ENCODE results near the gene TRIM65. TPM values are rescaled to one million over a fixed set of nuclear protein-coding genes. Genes with fewer than 3 reads are reported as not detected.

The TRIM65 gene
- total RNA-seq, 1 experiment from 2014 or later, result 29.2 TPM

DNA sequence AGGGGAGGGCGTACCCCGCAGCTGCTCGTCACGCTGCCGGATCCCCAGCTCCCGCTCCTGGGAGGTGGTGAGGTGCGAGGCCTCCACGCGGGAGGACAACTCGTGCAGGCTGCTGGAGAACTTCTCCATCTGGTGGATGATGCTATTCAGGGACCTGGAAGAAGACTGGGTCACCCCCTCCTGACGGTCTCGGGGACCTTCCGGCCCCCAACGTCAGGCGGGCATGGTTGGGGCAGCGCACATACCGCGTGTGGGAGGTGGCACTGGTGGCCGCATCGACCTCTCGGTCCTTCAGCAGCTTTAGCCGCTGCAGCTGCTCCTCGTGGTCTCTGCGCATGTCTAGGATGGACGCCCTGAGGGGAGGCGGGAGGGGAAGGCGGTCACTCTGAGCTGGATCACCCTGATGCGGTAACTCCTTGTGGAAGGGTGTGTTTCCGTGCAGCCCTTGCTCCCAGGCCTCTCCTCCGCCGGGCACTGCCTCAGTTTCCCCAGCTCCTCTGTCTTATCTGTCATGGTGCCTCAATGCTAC is 21.2 kb upstream of the TRIM65 start:
- DNase-seq (ENCODE audit: low spot score), result no peak

DNA sequence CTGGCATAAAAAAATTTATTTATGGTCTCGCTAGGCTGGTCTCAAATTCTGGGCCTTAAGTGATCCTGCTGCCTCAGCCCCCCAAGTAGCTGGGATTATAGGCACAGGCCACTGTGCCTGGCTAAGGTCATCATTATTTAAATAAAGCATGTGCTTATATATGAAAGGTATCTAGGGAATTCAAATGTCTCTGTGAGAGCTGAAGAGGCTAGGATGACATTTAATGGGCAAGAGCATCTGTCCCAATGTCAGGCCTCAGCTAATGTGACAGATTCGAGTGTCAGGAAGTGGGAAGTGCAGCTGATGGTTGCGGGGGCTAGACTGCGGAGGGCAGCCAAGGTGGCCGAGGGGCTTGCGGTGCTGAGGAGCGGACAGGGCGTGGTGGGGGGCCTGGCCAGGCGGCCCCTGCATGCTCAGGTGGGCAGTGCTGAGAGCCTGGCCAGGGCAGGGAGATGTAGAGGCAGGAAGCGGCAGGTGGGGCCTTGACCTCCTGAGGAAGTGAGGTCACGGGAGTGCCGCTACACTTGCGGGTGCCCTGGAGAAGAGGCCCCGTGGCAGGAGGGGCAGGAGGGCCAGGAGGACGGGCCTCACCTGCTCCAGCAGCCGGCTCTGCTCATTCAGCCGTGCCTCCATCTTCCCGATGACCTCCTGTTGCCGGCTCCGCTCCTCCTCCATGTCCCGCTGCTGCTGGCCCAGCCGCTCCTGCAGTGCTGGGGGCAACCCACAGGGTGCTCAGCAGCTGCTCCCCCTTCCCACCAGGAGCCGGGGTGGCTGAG is 20.6 kb upstream of the TRIM65 start:
- DNase-seq (ENCODE audit: low spot score), result no peak

DNA sequence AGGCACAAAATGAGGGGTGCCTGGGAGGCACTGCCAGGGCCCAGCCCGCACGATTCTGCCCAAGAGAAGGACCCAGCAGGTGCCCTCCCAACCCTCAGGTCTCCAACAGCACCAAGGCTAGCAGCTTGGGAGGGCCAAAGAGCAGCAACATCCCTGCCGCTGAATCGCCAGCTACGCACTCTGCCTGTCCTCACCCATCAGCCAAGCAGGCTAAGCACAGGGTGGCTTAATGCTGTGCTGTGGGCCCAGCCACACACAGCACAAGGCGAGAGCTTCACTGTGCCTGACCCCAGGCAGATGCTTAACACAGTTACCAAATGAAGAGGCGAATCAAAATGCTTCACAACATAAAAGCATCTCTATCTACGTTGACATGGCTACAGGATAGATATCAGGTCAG is 18.5 kb upstream of the TRIM65 start:
- no peak for DNase-seq (ENCODE audit: low spot score)

DNA sequence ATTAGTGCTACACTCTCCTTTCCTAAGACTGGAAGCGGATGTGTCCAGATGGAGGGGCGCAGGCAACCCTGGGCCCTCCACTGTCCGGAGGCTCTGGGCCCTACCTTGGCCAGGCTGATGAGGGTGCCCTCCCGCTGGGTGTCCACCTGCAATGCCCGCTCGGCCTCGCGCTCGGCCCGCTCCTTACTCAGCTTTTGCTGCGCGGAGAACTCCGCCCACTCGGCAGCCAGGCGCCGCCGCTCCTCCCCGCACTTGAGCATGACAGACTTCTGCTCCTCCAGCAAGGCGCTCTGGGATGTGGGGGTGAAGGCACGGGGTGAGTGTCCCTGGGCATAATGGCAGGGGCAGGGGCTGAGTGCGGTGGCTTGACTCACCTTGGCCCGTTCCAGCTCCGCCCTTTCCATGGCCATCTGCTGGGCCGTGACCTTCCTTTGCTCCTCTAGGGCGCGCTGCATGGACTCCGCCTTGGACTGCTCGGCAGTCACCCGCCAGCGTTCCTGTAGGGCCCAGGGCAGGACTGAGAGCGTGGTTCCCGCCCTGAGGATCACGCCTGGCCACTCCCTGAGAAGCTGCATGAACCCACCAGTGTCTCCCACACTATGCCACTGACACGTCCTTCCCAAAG is 18.0 kb upstream of the TRIM65 start:
- DNase-seq (ENCODE audit: low spot score), result no peak

DNA sequence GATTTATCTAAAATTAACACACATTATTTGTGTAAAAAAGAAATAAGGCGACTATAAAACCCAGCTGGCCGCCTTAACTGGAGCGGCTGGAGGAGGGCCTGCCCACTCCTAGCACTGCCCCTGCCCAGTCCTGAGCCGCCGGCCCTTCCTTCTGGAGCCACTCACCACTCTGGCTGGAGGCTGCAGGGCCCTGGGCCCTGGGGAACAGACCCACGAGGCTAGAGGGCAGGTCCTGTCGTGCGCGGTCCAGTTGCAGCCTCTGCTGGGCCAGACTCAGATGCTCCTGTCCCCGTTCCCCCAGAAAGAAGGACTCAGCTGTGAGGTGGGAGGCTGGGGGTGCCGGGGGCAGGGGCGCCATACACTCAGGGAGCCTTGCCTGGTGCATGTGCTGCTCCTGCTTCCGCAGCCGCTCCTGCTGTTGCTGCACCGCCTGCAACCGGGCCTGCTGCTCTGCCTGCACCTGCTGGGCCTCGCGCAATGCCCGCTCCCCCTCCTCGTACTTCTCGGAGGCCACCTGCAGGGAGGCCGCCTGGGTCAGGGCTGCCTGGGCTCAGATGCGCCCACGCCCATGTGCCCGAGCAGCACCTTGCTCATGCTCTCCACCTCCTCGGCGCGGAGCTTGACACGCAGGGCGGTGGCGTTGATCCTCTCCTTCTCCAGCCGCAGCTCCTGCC is 16.9 kb upstream of the TRIM65 start:
- no peak for DNase-seq (ENCODE audit: low spot score)

DNA sequence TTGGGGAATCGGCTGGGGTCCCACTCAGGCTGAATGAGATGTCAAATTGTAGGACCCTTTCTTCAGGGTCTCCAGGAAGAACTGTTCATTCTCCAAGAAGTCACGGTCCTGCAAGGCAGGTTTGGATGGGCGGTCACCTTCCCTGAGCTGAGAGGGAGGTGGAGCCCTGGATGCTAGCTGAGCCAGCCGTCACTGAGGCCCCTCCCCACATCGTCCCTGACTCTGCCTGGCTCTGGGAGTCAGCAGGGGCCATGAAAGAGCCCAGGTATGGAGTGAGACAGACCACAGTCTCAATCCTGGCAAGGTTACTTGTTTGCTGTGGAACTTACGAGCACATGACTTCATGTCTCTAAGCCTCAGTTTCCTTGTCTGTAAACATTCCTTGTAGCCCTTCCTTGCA is 13.9 kb upstream of the TRIM65 start:
- DNase-seq (ENCODE audit: low spot score), result no peak

DNA sequence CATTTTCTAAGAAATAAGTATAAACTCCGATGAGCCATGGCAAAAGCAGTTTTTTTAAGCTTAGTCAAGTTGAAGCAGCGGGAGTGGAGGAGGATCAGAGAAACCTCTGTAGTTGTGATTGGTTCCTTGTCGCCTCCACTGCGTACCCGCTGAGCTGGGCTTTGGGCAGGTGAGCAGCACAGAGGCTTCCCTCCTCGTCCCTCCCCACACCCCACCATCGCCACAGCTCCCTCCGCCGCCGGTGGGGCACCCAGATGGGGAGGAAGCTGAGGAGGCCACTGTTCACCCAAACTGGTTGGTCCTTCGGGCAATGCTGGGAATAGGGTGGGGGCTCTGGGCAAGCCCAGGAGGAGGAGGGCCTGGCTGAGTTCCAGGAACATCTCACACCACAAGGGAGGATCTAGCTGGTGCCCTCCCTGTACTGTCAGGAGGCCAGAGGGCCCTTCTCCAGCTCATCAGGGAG is 13.1 kb upstream of the TRIM65 start:
- peak; percentile 41 for DNase-seq (ENCODE audit: low spot score)

DNA sequence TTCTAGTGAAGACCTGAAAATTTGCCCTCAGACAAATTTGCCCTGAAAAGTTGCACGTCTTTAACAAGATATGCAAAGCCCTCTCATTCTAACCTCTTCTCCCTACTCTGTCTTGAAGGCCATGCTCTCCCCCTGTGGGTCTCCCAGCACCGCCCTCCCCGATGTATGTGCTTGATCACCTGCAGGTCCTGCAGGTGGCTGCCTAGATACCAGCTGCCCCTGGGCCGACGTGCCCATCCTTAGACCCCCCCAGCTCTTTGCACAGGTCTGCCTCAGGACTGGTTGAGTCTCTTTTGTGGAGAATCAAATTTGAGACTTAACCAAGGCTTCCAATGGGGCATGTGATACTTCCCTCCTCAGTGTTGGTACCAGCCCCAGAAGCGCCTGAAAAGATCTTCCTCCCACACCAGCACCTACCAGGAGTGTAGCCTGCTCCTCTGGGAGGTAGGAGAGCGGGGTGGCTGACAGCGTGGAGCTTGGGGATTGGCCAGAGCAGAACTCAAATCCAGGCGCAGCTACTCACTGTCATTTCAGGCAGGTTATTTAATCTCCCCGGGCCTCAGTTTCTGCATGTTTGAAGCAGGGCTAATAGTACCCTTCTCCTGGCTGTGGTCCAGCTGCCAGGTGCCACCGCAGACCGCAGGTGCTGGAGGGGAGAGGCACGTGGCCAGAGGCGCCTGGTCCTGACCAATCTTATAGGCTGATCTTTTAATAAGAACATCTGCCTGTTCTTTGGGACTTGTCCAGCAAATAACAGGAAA is 12.5 kb upstream of the TRIM65 start:
- DNase-seq (ENCODE audit: low spot score), result peak; percentile 63

DNA sequence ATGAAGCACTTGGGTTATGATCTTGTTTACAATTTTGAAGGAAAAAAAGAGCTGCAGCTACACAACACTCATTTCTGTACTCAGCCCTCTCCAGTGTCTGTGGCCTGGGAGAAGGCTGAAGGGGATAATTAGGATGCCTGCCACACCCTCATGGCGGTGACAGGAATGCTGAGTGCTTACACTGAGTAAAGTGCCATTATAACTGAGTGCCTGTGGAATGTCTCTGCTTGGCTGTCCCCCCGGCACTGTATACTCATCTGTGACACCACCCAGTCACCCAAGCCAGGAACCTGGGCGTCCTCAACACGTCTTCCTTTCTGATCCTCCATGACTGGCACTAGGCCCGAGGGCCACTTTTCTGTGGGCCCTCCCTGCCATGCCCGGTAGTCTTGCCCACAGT is 11.4 kb upstream of the TRIM65 start:
- no peak for DNase-seq (ENCODE audit: low spot score)

DNA sequence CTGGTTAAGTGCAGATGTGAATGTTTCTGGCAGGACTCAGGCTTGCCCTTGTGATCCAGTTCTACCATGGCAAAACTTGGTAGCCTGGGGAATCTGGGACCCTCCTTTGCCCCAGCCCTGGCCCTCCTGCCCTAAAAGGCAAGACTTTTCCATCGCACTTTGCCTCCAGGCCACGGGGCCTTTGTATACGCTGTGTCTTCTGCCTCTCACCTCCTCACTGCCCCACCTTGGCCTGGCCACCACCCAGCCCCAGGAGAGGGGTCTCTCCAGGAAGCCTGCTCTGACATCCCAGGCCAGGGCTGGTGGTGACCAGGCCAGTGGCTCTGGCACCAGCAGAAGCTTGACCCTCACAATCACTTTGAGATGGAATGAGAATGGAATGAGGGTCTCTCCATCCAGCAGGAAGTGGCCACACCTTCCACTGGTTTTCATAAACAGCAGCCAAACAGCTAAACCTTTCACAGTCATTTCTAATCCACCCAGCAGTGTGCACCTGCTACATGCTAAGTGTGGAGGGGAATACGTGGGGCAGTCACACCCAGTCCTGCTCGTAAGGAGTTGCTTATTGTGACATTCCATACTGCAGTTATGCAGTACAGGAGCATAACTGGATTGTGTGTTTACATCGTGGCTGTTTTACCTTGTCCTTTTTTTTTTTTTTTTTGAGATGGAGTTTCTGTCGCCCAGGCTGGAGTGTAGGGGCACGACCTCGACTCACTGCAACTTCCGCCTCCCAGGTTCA is 9.6 kb upstream of the TRIM65 start:
- DNase-seq (ENCODE audit: low spot score), result no peak

DNA sequence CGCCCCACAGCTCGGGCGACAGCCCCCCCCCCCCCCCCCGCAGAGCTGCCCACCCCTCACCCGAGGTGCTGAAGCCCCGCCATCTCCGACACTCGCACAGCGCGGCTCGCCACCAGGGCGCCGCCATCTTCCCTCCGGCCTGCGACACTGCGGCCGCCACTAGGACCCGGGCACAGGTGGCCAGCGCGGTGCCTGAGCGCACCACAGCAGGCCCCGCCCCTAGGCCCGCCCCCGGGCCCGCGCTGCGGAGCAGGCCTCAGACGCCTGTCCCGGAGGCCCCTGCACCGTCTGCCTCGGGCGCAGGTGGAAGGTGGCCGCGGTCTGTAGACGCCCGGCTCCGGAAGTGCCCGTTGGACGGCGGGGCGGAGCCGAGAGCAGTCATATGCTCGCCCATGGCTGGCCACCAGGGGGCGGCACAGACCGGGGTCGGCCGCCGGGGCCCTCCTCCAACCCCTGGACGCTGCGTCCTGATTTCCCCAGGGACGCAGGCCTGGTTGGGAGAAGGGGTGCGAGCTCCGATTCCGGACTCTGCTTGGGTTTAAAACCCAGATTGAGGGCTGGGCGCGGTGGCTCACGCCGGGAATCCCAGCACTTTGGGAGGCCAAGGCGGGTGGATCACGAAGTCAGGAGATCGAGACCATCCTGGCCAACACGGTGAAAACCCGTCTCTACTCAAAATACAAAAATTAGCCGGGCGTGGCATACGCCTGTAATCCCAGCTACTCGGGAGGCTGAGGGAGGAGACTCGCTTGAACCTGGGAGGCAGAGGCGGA is 8.2 kb upstream of the TRIM65 start, which contains the start of gene MRPL38:
Gene MRPL38 (minus strand): TSS at position 136 of the 773 bp plus-strand sequence. CDS start 9 bp downstream, at position 127.
- DNase-seq (ENCODE audit: low spot score), result peak; percentile 97

DNA sequence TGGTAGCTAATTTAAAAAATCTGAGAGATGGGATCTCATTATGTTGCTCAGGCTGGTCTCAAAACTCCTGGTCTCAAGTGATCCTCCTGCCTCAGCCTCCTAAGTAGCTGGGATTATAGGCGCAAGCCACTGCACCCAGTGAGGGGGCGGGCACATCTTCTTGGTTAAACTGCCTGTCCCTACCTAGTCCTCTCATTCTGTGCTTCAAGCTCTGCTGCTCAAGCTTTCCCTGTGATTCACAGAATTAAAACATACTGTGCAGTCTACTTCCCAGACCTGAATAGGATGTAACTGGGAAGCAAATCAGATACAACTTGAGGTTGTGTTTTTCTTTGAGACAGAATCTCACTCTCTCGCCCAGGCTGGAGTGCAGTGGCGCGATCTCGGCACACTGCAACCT is 5.7 kb upstream of the TRIM65 start:
- no peak for DNase-seq (ENCODE audit: low spot score)

DNA sequence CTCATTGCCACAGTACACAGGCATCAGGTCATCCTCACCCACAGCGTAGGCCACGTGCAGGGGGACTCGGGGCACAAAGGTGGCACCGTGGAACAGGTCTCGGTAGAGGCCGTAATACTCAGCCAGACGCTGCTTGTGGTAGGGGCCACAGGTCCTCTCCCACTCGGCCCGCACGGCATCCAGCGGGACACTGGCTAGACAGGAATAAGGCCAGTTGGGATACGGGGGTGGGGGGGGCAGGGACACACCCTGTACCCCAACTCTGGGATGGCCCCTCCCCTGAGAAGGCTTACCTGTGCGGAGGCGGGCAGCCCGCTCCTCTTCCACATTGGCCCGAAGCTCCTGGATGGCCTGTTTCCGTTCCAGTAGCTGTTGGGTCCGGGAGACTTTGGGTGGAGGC is 5.0 kb upstream of the TRIM65 start:
- DNase-seq (ENCODE audit: low spot score), result no peak

DNA sequence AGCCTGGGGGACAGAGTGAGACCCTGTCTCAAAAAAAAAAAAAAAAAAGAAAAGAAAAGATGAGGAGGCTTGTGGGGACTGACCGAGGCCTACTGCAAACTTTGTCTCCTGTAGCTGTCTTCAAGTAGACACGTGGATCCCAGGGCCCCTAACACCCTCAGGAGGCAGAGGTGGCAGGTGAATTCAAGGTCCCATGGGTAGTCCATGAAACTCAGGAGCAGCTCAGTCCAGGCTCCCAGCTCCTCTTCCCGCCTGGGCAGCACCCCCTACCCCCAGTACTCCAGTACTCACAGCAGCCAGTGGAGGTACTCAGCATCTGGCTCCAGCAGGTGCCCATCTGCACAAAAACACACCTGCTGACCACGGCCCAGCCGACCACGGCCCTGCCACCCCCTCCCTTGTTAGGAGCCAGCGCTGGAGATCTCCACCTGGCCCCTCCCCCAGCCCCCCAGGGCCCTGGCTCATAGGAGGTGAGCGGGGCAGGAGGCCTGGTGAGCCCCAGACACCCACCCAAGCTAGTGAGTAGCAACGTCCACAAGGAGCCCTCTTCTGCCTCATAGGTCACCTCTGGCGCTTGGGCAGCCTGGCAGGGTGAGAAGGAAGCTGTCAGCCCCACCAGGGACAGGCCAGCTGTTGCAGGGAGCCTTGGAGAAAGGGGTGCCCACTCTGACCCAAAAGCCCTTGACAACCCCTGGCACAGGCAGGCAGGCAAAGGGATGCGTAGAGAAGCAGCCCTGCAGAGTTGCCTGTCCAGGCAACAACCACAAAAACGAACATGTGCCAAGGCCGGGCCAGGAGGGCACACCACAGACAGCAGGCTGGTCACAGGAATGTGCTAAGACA is 4.2 kb upstream of the TRIM65 start:
- no peak for DNase-seq (ENCODE audit: low spot score)

DNA sequence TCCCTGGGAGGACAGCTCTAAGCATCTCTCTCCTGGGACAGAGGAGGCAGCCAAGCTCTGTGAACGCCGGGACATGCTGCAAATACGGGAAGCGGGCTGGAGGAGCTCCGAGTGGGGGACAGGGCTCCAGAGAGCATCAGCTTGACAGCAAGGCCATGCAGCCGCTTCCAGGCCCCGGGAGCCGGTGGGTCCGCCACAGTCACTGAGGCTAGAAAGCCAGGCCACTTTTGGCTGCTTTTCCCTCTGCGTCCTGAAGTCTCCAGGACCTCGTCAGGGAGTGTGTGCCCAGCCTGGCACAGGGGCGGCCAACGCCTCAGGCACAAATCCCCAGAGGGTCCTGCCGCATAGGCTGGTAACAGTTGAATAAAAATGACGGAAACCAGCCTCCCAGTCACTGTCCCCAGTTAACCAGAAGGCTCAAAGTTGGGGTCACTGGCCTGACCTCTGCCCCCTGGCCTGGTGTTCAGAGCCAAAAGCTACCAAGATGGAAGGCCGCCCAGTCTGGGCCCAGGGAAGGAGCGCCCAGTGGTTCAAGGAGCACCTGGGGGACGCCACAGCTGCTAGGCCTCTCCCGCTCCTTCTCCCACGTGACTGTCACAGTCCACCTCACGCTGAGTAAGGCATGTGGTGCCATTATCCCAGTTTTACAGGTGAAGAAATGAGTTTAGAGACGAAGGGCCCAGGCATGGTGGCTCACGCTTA is 3.2 kb upstream of the TRIM65 start:
- DNase-seq (ENCODE audit: low spot score), result no peak

DNA sequence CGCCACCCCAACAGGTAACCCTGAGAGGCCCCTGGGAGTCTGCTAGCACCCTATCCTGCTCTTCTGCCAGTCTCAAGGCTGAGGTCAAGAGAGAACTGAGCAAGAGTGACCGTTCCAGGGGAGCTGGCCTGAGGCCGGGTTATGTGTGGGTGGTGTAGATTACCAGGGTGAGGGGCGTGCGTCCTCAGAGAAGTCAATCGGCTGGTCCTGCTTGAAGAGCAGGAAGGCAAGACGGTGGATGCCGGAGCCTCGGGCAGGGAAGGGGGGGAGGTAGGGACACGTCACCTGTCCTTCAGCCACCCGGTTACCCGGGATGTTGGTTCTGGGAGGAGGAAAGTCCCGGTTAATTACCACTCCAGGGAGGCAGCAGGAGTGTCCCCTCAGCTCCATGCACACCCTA is 2.6 kb upstream of the TRIM65 start:
- DNase-seq (ENCODE audit: low spot score), result no peak

DNA sequence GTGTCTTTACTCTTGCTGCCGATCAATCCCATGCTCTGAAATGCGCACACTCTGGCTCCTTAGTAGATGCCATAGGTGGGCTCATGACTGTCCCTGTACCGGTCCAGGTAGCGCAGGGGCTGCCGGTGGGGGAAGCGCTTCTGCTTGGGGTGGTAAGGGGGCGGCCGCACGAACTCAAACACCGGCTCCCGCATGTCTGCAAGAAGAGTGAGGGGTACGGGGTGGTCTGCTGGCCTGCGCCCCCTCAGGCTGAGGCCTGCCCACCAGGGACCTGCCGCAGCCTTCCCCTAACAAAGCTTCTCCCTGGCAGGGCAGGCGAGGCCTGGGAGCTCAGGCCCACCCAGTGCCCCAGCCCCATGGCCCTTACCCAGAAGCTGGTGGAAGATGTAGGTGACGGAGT is 2.0 kb upstream of the TRIM65 start:
- DNase-seq (ENCODE audit: low spot score), result no peak

DNA sequence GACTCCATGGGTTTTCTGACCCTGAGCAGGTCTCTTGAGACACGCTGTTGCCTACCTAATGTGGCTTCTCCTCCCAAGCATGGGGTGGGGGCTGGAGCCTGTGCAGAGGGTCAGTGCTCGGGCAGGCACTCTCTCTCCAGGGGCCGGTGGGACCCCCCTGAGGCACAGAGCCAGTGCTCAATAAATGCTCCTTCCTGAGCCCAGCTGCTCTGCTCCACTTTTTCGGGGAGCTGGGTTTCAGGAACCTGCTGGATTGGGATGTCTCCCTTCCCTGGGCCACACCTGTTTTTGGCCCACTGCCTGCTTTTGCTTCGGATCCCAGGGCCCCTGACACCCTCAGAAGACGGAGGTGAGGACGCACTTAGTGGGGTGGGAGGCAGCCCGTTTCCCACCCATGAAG is 1.3 kb upstream of the TRIM65 start:
- no peak for DNase-seq (ENCODE audit: low spot score)

All from HT-29 (cell line).